ENCODE data around the gene MARK4.

- no peak for TF ChIP-seq CTCF (IDR thresholded peaks at IDR 0.05; ENCODE audit: insufficient read depth, low read length)
- no peak for TF ChIP-seq REST (IDR thresholded peaks at IDR 0.05; ENCODE audit: insufficient replicate concordance, low read depth)
These were observed 48.6 kb downstream of the MARK4 start for GRCh38 chr19:45299719-45300118.

All from HL-60 (cell line).